SK-N-SH (cell line): Measurements from ENCODE around the gene UBE2Z. TPM values are rescaled to one million over a fixed set of nuclear protein-coding genes. Genes with fewer than 3 reads are reported as not detected.

Experiments used
- CTCF ChIA-PET: fragments of 300-600, 350-600 bp; formaldehyde crosslinking; extraction: SDS; loops from one replicate; lab custom pipeline; 2021; lab: Yijun Ruan, JAX
- POLR2A ChIA-PET: fragments of 350-600 bp; sonication (Branson Sonifier 250); formaldehyde crosslinking; extraction: SDS; loops from one replicate; lab custom pipeline; 2020; ENCODE audit warnings: antibody characterized with exemption, inconsistent platforms; lab: Yijun Ruan, JAX
- DNase-seq: peaks from one replicate; pipeline ENCODE4 v3.0.0; 2012
- H2AFZ ChIP-seq: fragments of 200-600 bp; sonication (generic); 2 replicates; pipeline ENCODE4 v1.8.1; 2016; ENCODE audit warnings: antibody characterized with exemption, mild to moderate bottlenecking, low read depth
- H3F3A ChIP-seq: fragments of 200-600 bp; sonication (generic); replicated peaks from 2 replicates; pipeline ENCODE3; 2016; ENCODE audit warnings: antibody characterized with exemption, mild to moderate bottlenecking; ENCODE audit not compliant: insufficient read depth
- H3K27ac ChIP-seq, 2 experiments: fragments of 200-500 bp in 1 of 2; fragments of 200-600 bp in 1 of 2; sonication (Bioruptor generic) in 1 of 2; sonication (generic), shearing (Covaris generic) in 1 of 2; 2 replicates each; pipeline versions ENCODE4 v1.5.1 to v1.6.1; 2014 to 2016; ENCODE audit warnings: low read depth in 2 of 2, inconsistent platforms in 1 of 2, low read length in 1 of 2, mild to moderate bottlenecking in 1 of 2, mixed read lengths in 1 of 2
- H3K27me3 ChIP-seq: fragments of 200-600 bp; sonication (generic), shearing (Covaris generic); 2 replicates; pipeline ENCODE4 v1.6.1; 2016; ENCODE audit warnings: mixed run types; ENCODE audit not compliant: insufficient read depth
- H3K36me3 ChIP-seq, 2 experiments: fragments of 200-500 bp in 1 of 2; fragments of 200-600 bp in 1 of 2; sonication (Bioruptor generic) in 1 of 2; sonication (generic) in 1 of 2; replicated peaks in 1 of 2; 2 replicates each; pipeline versions ENCODE3 to v1.5.1; 2014 to 2016; ENCODE audit warnings: low read length in 1 of 2, mild to moderate bottlenecking in 1 of 2; ENCODE audit not compliant: insufficient read depth in 2 of 2, control insufficient read depth in 1 of 2
- H3K4me1 ChIP-seq, 2 experiments: fragments of 200-500 bp in 1 of 2; fragments of 200-600 bp in 1 of 2; sonication (Bioruptor generic) in 1 of 2; sonication (generic), shearing (Covaris generic) in 1 of 2; 2 replicates each; pipeline versions ENCODE4 v1.5.1 to v1.6.1; 2014 to 2016; ENCODE audit warnings: low read depth in 1 of 2, low read length in 1 of 2, mixed run types in 1 of 2; ENCODE audit not compliant: insufficient read depth in 2 of 2, control insufficient read depth in 1 of 2
- H3K4me2 ChIP-seq: fragments of 200-600 bp; sonication (generic), shearing (Covaris generic); 2 replicates; pipeline ENCODE4 v1.6.1; 2017; ENCODE audit warnings: mixed run types
- H3K4me3 ChIP-seq, 2 experiments: fragments of 200-500 bp in 1 of 2; fragments of 200-600 bp in 1 of 2; sonication (Bioruptor generic) in 1 of 2; sonication (generic), shearing (Covaris generic) in 1 of 2; 2 replicates each; pipeline versions ENCODE4 v1.5.1 to v1.8.1; 2014 to 2016; ENCODE audit warnings: low read depth in 2 of 2, inconsistent platforms in 1 of 2, low read length in 1 of 2, mild to moderate bottlenecking in 1 of 2, mixed read lengths in 1 of 2, moderate library complexity in 1 of 2
- H3K79me2 ChIP-seq: fragments of 200-600 bp; sonication (generic); 2 replicates; pipeline ENCODE4 v1.8.1; 2017; ENCODE audit warnings: mild to moderate bottlenecking; ENCODE audit not compliant: insufficient read depth
- H3K9ac ChIP-seq: fragments of 200-600 bp; sonication (generic); 2 replicates; pipeline ENCODE4 v1.6.1; 2017; ENCODE audit warnings: mixed run types
- H3K9me2 ChIP-seq: fragments of 200-600 bp; sonication (generic); 2 replicates; pipeline ENCODE4 v1.6.1; 2017; ENCODE audit warnings: mixed run types
- H3K9me3 ChIP-seq: fragments of 200-600 bp; sonication (generic); 2 replicates; pipeline ENCODE4 v1.6.1; 2017; ENCODE audit warnings: mixed run types, mild to moderate bottlenecking, moderate library complexity
- H4K20me1 ChIP-seq: fragments of 200-600 bp; sonication (generic); 2 replicates; pipeline ENCODE4 v1.6.1; 2017; ENCODE audit warnings: mild to moderate bottlenecking, mixed run types; ENCODE audit not compliant: insufficient read depth
- CHD2 ChIP-seq: fragments of 150-350 bp; IDR thresholded peaks from 2 replicates; pipeline ENCODE4 v1.6.1; 2018; ENCODE audit warnings: low read length; ENCODE audit not compliant: partially characterized antibody
- CTCF ChIP-seq: fragments of 200-600 bp; sonication (generic); IDR thresholded peaks from 2 replicates; pipeline ENCODE4 v1.6.1; 2017; ENCODE audit warnings: antibody characterized with exemption, mild to moderate bottlenecking, moderate library complexity
- ELF1 ChIP-seq: IDR thresholded peaks from 2 replicates; pipeline ENCODE4 v1.4.0; 2012
- EZH2phosphoT487 ChIP-seq: fragments of 200-600 bp; sonication (generic); IDR thresholded peaks from 2 replicates; pipeline ENCODE4 v1.6.1; 2017; ENCODE audit warnings: low read depth, mixed run types, mild to moderate bottlenecking, antibody characterized with exemption, moderate library complexity, borderline replicate concordance
- FOXJ3 ChIP-seq: sonication (generic); formaldehyde crosslinking; IDR thresholded peaks from 2 replicates; pipeline ENCODE4 v1.5.1; 2020; ENCODE audit warnings: mild to moderate bottlenecking, missing genetic modification reagents
- GABPA ChIP-seq: IDR thresholded peaks from 2 replicates; pipeline ENCODE4 v1.4.0; 2012; ENCODE audit warnings: low read depth, mild to moderate bottlenecking
- JUND ChIP-seq: IDR thresholded peaks from 2 replicates; pipeline ENCODE4 v1.4.0; 2012
- MAX ChIP-seq: IDR thresholded peaks from 2 replicates; pipeline ENCODE4 v1.4.0; 2012; ENCODE audit warnings: low read depth
- MXI1 ChIP-seq: IDR thresholded peaks from 2 replicates; pipeline ENCODE4 v1.6.1; 2012; ENCODE audit warnings: mild to moderate bottlenecking, low read depth, low read length, improper control_type of control experiment
- NRF1 ChIP-seq: IDR thresholded peaks from 2 replicates; pipeline ENCODE4 v1.6.1; 2012; ENCODE audit warnings: low read depth, mild to moderate bottlenecking, low read length
- PBX3 ChIP-seq: IDR thresholded peaks from 2 replicates; pipeline ENCODE4; 2012
- POLR2AphosphoS5 ChIP-seq: IDR thresholded peaks from 2 replicates; pipeline ENCODE4 v1.6.1; 2012; ENCODE audit warnings: low read depth, low read length
- REST ChIP-seq: IDR thresholded peaks from 2 replicates; pipeline ENCODE4 v1.6.1; 2012; ENCODE audit warnings: mild to moderate bottlenecking, low read depth, low read length, moderate library complexity
- RFX5 ChIP-seq: IDR thresholded peaks from 2 replicates; pipeline ENCODE4 v1.6.1; 2012; ENCODE audit warnings: mild to moderate bottlenecking, improper control_type of control experiment, low read length
- SIN3A ChIP-seq: IDR thresholded peaks from 2 replicates; pipeline ENCODE4 v1.6.1; 2012; ENCODE audit warnings: low read depth, mild to moderate bottlenecking, low read length, moderate library complexity, borderline replicate concordance
- TAF1 ChIP-seq: IDR thresholded peaks from 2 replicates; pipeline ENCODE4 v1.6.1; 2012; ENCODE audit warnings: low read depth, mild to moderate bottlenecking, low read length, moderate library complexity, borderline replicate concordance
- TCF12 ChIP-seq: IDR thresholded peaks from 2 replicates; pipeline ENCODE4 v1.4.0; 2012
- USF1 ChIP-seq: IDR thresholded peaks from 2 replicates; pipeline ENCODE4 v1.4.0; 2012; ENCODE audit warnings: low read depth, borderline replicate concordance
- YY1 ChIP-seq: IDR thresholded peaks from 2 replicates; pipeline ENCODE4 v1.4.0; 2012; ENCODE audit warnings: low read depth, mild to moderate bottlenecking
- ZBTB33 ChIP-seq: IDR thresholded peaks from 2 replicates; pipeline ENCODE4 v1.4.0; 2012; ENCODE audit warnings: low read depth, borderline replicate concordance
- WGBS: methylation state at CpG from one replicate; pipeline ENCODE4 v1.1.6; 2017; ENCODE audit warnings: low lambda C conversion rate; 5-methylcytosine and 5-hydroxymethylcytosine counted together
- polyA plus RNA-seq, 3 experiments: library from polyadenylated mRNA; depleted of rRNA; stranded (reverse); fragments of >200 nt; gene quantifications; 2 replicates each; pipeline ENCODE4 v1.2.3, GENCODE V29; 2012

Gene UBE2Z
- polyA plus RNA-seq (2012; rRNA removed): 168 and 207 TPM in 2 replicates
- polyA plus RNA-seq (2012; cell fraction: cytosol; rRNA removed): 158 and 160 TPM in 2 replicates
- 163 and 238 TPM in 2 replicates for polyA plus RNA-seq (2012; cell fraction: nucleus; rRNA removed)

GRCh38 chr17:48908047-48908843, at the start of gene UBE2Z:
TSS of gene UBE2Z (plus strand) at chr17:48908407. CDS start at chr17:48908504, 97 bp downstream.
- Histone ChIP-seq H2AFZ (peak within 1 kb of the TSS; percentile 89), H3K36me3 (peaks cover 29 to 30% of the 10 kb centered on the region in 2 experiments), H3K9ac (peak within 1 kb of the TSS; percentile 91), H3K4me3 (peak within 1 kb of the TSS; percentile 63 to 87), H3K4me2 (peak within 1 kb of the TSS; percentile 84), H3K9me3 (no peaks in the 10 kb centered on the region), H3K4me1 (peaks cover 17 to 24% of the 10 kb centered on the region in 2 experiments), H3K9me2 (no peaks in the 10 kb centered on the region), H3K27ac (peak within 1 kb of the TSS; percentile 86 to 94), H4K20me1 (peaks cover 43% of the 10 kb centered on the region), H3K79me2 (peaks cover 59% of the 10 kb centered on the region), H3F3A (peaks cover 8% of the 10 kb centered on the region), H3K27me3 (no peaks in the 10 kb centered on the region)
- TF ChIP-seq EZH2phosphoT487 (no peak), PBX3 (peak; percentile 43), TAF1 (peak; percentile 99), POLR2AphosphoS5 (peak; percentile 98), CTCF (no peak), USF1 (no peak; the same call in 1 of the 2 replicates), NRF1 (no peak), TCF12 (peak; percentile 40; the same call in 1 of the 2 replicates), GABPA (peak; percentile 63), REST (peak; percentile 78; the same call in 1 of the 2 replicates), CHD2 (peak; percentile 90), JUND (no peak; the same call in 1 of the 2 replicates), ELF1 (peak; percentile 69), MXI1 (peak; percentile 63; the same call in 1 of the 2 replicates), MAX (peak; percentile 81), ZBTB33 (peak; percentile 79; the same call in 1 of the 2 replicates), SIN3A (peak; percentile 95), YY1 (peak; percentile 79), FOXJ3 (peak; percentile 77), RFX5 (no peak)
- POLR2A ChIA-PET: interaction anchor here (1.1 to 2.4 kb wide), 3 partner anchors 11 to 20 kb away, joined by 3 to 36 read pairs (median 5); partner anchors contain the start of gene ATP5MC1
- CTCF ChIA-PET: interaction anchor here (0.6 to 3.4 kb wide), 9 partner anchors 10 to 125 kb away, joined by 3 to 20 read pairs (median 5); partner anchors contain the start of genes ATP5MC1 and SNF8
- peak; percentile 100 for DNase-seq
- WGBS: 1% methylated on average over 50 of the region's 81 CpGs
